Central memory CD4-positive, alpha-beta T cell (primary cell): Measurements from ENCODE around the gene CLEC16A.

Source experiments
- DNase-seq: peaks from one replicate; pipeline ENCODE4 v3.0.0; 2022

Gene CLEC16A

DNA sequence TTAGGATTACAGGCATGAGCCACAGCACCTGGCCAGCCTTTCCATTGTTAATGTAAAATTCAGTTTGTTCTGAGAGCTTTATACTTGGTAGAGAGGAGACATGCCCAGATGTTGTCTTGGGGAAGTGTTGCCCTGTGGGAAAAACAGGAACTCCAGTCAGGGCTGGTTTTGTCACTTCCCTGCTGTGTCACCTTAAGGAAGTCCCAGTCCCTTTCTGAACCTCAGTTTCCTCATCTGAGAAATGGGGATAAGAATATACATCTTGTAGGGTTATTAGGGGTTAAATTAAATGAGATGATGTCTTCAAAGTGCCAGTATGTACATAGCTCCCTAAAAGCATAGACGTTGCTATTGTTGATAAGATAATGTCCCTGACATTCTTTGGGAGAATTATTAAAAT is 25.3 kb downstream of the CLEC16A start:
- DNase-seq, result no peak

DNA sequence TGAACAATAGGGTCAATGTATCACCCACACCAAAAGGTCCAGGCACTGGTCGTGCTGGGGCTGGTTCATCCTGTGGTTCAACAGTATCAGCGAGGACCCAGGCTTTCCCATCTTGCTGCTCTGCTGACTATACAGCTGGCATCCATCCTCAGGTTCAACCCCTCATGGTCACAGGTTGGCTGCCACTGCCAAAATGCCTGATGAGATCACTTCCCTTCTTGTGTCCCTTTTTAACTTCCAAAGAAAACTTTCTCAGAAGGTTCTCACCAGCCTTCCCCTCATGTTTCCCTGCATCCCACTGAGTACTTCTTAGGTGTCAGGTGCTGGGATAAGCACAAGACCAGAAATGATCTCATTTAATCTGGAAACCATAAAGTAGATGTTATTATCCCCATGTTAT is 25.7 kb downstream of the CLEC16A start:
- no peak for DNase-seq

DNA sequence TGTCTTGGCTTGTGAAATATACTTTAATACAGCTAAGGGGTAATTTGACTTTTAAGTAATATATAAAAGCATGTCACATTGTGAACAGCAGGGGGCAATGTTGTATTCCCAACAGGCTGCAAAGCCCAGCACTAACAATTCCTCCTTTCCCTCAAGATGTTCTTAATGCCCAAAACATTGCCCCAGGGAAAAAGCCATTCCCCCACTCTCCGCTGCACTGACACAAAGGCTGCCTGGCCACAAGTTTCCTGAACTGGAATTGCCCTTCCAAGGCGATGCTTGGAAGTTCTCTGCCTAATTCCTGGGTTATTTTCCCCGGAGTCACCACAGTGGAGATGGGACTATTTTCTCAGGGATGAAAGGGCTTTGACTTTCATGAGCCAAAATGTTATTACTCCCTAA is 27.2 kb downstream of the CLEC16A start:
- peak; percentile 40 for DNase-seq

DNA sequence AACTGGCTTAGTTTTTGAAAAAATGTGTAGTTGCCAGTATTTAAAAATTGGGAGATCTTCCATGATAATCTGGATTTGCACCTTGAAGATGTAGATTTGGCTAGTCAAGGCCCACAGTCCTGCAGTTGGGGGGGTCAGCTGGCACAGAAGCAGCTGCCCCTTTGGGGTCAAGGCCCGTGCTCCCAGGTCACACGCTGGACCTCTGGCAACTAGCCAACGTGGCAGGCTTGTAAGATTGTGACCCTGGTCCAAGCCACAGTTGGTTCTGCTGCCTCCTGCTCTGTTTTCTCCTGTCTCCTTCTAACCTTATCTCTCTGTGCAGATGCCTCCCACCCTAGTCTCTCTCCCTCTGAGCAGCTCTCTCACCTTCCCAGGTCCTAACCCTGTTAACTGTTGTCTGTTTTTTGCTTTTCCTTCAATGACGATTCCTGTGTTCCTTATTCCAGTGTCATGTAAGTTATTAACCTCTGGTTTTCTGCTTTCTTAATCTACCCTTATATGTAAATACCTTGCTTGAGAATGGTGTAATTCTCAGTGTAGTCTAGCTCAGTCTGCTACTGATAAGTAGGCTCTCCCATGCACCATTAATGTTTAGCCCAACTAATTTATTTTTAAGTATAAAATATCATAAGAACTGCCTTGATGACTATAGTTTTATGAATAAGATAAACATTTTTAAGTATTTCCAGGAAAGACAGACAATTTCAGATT is 27.9 kb downstream of the CLEC16A start:
- no peak for DNase-seq

DNA sequence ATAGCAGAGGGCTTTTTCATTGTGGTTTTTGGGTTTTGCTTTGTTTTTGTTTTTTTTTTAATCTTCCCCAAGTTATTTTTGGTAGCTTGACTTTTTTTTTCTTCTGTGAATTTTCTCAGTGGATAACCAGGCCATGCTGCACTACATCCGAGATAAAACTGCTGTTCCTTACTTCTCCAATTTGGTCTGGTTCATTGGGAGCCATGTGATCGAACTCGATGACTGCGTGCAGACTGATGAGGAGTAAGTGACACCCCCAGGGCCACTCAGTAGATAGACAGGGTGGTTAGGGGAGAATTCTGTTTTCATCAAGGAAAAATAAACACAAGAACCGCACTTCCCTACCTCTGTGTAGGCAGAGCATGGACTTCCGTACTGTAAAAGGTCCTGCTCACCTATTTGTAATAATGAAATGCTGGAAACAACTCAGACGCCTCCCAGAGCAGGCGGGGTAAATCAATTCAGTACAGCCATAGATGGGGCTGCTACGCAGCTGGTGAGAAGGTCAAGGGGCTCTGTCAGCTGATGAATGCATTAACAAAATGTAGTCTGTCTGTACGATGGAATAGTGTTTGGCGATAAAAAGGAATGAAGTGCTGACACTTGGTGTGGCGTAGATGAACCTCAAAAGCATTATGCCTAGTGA is 28.6 kb downstream of the CLEC16A start:
- no peak for DNase-seq

DNA sequence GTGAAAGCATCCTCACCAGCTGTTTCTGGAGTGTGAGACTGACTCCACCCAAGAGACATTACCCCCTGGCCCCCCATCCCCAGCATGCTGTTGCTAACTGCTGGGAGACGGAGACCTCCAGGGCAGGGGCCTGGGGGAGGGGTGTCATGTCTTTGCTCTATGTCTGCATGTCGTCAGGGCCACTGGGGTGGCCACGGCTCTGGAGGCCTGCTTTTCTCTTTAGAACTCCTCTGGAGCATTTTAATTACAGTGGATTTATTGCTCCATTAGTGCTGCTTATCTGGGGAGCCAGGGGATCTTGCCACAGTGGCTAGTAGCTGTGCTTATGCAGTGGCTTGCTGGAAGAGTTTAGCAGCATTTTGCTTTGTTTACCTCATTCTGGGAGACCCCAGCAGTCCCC is 32.3 kb downstream of the CLEC16A start:
- no peak for DNase-seq

DNA sequence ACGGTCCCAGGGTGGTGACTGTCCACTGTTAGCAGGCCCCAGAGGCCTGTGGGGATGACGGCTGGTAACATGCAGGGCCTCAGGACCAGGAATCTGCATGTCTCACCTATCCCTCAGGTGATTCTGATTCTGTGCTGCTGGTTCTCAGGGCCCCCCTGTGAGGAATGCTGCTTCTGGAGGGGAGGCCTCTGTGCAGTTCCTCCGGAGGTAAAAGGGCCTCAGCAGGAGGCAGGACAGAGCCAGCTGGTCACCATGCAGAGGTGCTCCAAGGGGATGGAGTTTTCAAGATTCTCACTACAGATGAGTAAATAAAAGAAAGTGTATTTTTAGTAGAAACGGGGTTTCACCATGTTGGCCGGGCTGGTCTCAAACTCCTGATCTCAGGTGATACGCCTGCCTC is 33.8 kb downstream of the CLEC16A start:
- no peak for DNase-seq

DNA sequence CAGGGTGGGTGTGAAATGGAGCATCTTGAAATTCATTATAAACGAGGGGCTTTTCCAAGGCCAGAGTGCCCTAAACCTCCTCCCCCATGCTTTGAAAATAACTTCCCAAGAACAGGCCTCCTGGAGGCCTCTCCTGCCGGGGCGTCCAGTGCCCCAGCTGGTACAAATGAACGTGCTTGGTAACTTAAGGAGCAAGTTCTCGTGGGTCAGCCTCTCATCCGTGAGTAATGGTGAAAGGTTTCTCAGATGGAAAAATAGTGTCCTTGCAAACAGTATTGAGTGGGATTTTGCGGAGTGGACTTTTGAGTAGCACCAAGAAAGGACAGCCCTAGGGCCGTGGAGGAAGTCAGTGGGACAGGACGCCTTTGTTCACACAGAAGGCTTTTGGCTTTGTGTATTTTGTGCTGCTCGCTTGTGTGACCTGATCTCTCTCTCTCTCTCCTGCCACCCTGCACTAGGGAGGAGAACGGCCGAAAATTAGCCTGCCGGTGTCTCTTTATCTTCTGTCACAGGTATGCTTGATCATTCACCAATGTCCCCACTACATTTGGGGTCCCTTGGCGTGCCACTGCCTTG is 34.6 kb downstream of the CLEC16A start:
- no peak for DNase-seq

DNA sequence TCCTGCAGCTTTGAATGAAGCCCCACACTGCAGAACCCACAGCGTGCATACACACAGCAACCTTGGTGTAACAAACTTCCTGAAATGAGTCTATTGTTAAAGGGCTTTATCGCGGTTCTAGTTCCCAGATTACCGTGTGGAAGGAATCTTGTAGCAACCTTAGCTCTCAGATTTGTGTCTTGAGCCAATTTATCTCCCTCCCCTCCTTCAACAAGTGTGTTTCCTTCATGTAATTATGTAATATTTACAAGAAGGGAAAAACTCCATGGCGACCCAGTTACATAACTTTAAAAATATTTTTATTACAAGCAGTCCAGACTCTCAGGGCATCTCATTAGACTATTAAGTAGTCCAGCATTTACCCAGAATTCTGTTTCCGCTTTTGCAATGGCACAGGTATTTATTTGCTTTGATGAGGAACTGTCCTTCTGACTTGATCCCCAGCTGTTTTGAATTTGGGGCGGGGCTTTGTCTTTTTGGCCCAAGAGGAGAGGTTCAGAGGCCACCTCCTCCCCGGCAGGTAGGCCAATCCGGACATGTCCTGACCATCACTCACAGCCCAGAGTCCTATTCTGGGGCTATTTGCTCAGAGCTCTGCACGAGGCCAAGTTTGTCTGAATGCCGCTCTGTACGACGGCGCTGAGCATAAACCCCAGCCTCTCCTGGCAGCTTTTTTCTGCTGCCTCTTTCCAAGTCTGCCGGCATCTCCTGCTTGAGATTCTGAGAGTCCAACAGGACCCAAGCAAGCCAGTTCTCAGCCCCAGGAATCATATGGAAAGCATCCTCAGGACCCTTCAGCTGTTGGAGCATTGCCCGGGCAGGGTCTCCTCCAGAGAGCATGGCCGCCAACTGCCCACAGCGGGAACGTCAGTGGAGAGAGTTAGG is 35.6 kb downstream of the CLEC16A start:
- no peak for DNase-seq

DNA sequence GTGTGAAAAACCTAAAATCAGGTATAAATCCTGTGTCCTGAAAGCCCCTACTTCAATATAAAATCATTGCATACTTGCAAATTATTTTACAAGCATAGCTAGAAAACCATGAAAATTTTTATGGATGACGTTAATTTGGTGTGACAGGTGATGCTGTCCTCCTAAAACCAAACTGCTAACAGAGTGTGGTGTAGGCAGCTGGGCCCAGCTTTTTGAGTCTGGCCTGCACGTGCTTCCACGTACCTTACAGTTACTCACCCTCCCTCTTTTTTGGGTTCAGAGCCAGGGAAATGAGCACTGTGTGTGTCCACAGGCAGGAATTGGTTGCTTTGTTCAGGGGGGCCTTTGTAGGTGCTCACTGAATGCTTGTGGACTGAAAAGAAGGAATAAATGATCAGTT is 36.4 kb downstream of the CLEC16A start:
- DNase-seq, result no peak

DNA sequence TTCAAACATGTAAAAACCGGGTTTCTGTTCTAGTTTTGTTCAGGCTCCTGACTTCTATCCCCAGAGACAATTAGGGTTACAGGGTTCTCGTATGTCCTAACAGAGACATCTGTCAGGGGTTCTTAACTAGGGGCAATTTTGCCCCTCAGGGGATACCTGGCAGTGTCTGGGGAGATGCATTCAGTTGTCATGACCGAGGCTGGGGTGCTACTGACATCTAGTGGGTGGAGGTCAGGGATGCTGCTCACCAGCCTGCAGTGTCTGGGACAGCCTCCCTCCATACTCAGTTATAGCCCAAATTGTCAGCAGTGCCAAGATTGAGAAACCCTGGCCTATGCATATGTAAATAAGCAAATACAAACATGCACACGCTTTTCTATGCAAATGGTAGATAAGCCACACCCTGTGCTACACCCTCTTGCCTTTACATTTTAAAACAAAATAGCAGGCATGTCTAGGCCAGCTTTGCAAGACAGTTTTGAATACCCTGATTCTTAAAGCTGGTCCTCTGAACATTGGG is 37.4 kb downstream of the CLEC16A start:
- DNase-seq, result no peak

DNA sequence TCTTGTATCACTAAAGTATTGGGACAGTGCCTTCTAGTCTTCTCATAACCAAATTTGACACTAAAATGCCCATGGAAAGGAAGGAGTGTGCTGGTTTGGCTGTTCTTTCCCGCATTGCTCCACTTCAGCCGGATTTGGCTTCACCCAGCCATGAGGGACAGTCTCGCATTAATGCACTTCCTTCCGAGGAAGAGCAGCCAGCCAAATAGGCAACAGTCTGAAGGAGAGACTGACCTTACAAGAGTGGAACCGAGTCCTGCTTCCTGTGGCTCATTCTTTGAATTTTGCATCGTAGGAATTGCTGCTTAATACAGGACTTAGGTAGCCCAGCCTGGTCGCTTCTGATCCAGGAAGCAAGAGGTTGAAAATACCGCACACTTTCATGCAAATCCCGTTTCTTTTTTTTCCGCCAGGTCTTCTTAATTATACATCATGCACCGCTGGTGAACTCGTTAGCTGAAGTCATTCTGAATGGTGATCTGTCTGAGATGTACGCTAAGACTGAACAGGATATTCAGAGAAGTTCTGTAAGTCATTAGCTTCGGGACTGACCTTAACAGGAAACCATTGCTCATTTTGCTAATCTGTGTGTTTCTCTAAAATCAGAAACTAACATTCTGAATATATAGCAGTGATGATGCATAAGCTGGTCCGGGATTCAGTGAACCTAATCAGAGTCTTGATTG is 38.2 kb downstream of the CLEC16A start:
- no peak for DNase-seq

DNA sequence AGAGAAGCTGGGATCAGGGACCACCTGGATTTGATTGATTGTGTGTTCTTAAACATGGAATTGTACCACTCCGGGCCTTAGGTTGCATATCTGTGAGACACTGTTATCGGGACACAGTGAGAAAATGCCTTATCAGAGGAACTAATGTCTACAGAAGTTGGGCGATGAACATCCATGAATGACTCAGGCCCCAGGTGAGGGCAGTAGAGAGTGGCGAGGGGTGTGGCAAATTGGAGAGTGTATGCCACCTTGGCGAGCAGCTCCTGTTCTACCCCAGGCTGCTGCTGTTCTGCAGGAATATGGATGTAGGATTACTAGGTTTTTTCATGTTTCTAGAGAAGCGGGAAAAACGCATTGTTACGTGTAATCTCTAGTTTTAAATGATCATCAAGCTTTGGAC is 38.8 kb downstream of the CLEC16A start:
- DNase-seq, result no peak

DNA sequence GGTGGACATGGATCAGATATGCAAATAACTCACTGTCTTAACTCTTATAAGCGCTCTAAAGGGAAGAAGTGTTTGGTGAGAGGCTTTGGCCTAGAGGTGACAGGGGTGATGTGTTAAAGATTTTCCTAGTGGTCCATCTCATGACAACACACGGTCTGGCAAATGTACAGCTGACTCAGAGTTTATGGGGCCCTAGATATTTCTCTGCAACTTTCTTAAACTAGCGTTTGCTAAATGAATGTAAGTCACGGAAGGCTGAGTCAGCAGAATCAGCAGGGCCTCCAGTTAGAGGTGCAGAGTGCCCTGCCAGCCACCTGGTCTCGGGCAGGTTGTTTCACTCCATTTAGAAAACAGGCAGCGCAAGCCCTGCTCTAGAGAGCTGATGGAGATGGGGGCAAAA is 40.1 kb downstream of the CLEC16A start:
- no peak for DNase-seq

DNA sequence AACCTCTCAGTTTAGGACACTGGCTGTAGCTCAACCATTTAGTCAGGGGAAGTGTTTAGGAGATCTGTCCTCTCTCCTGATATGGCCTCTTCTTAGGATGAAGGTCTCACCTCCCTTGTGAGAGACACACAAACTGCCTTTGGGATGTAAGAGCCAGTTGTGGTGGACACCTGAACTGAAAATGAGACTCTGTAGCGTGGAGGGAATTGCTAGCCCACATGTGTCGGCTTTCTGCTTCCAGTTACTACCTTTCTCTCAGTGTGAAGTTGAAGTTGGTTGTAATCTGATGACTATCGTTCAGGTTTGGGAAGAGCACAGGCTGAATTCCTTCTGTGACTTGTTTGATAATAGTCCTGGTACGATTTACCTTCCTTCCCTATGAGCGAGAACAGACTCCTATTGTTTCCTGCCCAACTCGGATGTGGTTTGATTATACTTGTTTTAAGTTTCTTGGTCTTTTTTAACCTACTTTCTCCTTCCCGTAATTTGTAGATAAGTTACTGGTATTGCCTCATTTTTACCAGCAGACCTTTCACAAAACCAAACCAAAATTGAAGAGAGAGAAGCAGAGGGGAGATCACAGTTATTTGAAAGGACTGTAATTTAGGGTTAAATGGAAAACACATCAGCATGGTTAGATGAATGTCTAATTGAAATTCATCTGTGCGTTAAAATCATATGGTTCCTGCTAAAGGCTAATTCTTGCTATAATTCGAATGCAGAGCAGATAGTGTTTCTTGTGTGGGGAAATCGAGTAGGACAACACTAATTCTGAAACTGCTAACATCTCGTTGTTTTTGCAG is 43.2 kb downstream of the CLEC16A start:
- peak; percentile 31 for DNase-seq

DNA sequence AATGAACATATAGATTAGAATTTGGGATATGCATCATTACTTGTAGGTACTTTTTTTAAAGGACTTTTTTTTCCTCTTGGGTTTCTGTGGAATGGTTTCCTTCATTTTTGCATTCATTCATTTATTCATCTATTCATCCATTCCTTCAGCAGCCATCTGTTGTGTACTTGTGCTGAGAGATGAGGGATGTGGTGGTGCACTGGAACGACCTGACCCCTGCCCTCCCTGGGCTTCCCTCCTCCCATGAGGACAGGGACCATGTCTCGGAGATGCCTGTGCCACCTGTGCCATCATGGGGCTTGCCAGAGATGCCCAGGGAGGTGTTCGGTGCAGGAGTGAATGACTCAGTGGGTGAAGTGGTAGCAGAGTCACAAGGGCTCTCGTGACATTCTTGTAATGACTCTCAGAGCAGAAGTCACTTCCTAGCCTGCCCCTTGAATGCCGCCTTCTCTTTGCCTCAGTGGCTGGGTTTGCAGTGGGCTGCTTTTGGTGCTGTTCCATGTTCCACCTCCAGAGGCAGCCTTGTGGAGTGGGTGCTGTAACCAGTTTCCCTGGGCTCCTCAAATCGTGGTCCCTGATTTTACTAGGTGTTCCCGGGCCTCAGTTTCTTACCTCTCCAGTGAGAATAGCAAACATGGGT is 43.9 kb downstream of the CLEC16A start:
- DNase-seq, result no peak

DNA sequence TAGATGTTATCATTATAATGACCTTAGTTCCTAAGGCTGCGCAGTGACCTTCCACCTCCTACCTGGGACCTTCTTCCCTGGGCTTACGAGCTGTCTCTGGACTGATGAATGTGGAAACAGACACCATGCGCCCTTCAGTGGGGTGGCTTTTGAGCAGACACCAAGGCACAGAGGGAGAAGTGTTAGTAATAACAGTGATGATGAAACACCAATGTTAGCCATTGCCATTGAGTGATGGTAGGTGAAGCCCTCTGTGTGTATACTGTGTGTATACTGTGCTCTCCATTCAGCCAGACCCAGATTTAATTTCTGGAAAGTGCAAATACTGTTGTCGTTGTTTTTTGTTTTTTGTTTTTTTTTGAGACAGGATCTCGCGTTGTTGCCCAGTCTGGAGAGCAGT is 44.5 kb downstream of the CLEC16A start:
- DNase-seq, result no peak

DNA sequence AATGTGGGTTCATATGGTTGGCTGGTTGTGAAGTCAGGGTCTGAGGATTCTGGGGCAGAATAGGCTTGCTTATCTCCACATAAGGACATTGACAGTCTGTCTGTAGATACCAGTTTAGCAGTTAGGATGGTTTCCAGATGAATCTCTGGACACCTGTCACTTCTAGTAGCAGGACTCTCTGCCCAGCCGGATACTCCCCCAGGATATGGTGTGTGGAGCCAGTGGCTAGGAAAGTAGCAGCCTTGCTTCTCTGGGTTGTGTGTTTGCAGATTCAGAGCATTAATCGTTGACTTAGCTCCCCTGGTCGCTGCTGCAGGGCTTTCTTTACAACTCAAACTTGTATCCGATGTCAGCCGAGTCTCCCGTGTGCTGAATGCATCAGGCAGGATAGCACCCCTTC is 45.2 kb downstream of the CLEC16A start:
- DNase-seq, result no peak

DNA sequence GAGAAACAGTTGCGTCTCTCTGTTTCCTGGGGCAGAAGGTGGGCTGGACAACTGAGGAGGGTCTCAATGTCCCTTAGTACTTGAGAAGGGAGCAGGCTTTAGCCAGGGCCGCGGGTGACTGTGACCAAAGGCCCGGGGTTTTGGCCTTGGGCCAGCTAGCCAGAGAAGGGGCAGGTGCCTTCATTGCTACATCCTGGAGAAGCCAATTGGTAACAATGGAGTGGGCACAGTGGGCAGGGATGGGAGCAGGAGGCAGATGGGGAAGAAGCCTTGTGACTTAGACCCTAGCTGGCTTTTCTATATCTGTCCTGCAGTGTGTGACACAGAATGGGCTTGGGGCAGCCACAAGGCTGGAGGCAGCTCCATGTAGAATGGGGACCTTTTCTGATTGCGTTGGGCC is 46.0 kb downstream of the CLEC16A start:
- no peak for DNase-seq

DNA sequence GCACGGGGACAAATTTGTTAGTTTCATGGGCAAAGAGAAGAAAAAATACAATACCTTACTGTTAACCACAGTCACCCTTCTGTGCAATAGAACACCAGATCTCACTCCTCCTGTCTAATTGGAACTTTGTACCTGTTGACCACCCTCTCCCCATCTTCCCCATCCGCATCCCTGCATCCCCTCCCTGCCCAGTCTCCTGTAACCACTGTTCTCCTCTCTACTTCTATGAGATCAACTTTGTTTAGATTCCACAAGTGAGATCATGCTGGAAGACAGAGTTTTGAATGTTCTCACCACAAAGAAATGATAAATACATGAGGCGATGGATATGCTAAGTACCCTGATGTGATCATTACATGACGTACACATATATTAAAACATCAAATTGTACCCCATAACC is 47.7 kb downstream of the CLEC16A start:
- no peak for DNase-seq

DNA sequence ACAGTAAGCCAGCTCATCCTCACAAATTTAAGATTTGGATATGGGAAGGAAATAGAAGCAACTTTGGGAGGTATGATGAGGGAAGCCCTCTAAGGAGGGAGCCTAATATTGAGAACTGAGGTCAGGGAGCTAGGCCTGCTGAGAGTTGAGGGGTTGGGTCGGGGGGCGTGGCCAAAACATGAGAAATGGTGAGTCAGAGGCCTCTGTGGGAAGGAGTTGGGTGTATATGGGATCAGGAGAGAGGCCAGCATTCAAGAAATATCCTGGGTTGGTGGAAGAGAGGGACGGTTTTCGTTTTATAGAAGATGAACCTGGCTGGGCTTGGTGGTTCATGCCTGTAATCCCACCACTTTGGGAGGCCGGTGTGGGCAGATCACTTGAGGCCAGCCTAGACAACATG is 48.4 kb downstream of the CLEC16A start:
- DNase-seq, result no peak
